HT-29 (cell line): ENCODE measurements around the gene AGPAT3. TPM values are rescaled to one million over a fixed set of nuclear protein-coding genes. Genes with fewer than 3 reads are reported as not detected.

Experiments
- DNase-seq: peaks from one replicate; pipeline ENCODE4 v3.0.0-alpha.2; 2015; ENCODE audit warnings: low spot score
- total RNA-seq: library from RNA; depleted of rRNA; stranded (reverse); fragments of >200 nt; shearing (Covaris generic); gene quantifications from 2 replicates; pipeline ENCODE4 v1.2.3, GENCODE V29; 2014

Gene AGPAT3
- total RNA-seq, 1 experiment from 2014 or later = 39.6 TPM

- DNase-seq = no peak
These were observed 109.9 kb downstream of the AGPAT3 start for GRCh38 chr21:43974791-43975468.

- peak; percentile 52 for DNase-seq
These were observed 110.6 kb downstream of the AGPAT3 start for GRCh38 chr21:43975469-43976098.

- DNase-seq = no peak
These were observed 111.6 kb downstream of the AGPAT3 start for GRCh38 chr21:43976661-43977060.

GRCh38 chr21:43978060-43978459 lies 113.0 kb downstream of the AGPAT3 start:
- DNase-seq = no peak

- DNase-seq = no peak
These were observed 114.6 kb downstream of the AGPAT3 start for GRCh38 chr21:43979654-43980053.

- DNase-seq = no peak
These were observed 116.3 kb downstream of the AGPAT3 start for GRCh38 chr21:43981151-43981870.

GRCh38 chr21:43981871-43982210 lies 116.8 kb downstream of the AGPAT3 start:
- DNase-seq = no peak

- no peak for DNase-seq
These were observed 117.6 kb downstream of the AGPAT3 start for GRCh38 chr21:43982489-43983078.

- DNase-seq = no peak
These were observed 118.4 kb downstream of the AGPAT3 start for GRCh38 chr21:43983390-43983789.

- DNase-seq = no peak
These were observed 118.9 kb downstream of the AGPAT3 start for GRCh38 chr21:43983860-43984420.

- DNase-seq = no peak
These were observed 120.1 kb downstream of the AGPAT3 start for GRCh38 chr21:43984905-43985689.

- no peak for DNase-seq
These were observed 120.7 kb downstream of the AGPAT3 start for GRCh38 chr21:43985690-43986251.

GRCh38 chr21:43986544-43987451 lies 121.8 kb downstream of the AGPAT3 start:
- no peak for DNase-seq

GRCh38 chr21:43987509-43987908 lies 122.5 kb downstream of the AGPAT3 start:
- no peak for DNase-seq

GRCh38 chr21:43988016-43988415 lies 123.0 kb downstream of the AGPAT3 start:
- no peak for DNase-seq

- no peak for DNase-seq
These were observed 123.6 kb downstream of the AGPAT3 start for GRCh38 chr21:43988506-43989230.

GRCh38 chr21:43989401-43989800 lies 124.4 kb downstream of the AGPAT3 start:
- no peak for DNase-seq

- DNase-seq = no peak
These were observed 126.5 kb downstream of the AGPAT3 start for GRCh38 chr21:43991447-43991991.

- DNase-seq = no peak
These were observed 127.1 kb downstream of the AGPAT3 start for GRCh38 chr21:43992121-43992520.
